CD4-positive, alpha-beta memory T cell (primary cell): Measurements from ENCODE around the gene IGSF3. TPM values are rescaled to one million over a fixed set of nuclear protein-coding genes. Genes with fewer than 3 reads are reported as not detected.
A peak's percentile ranks its signal among the peaks of the same experiment; 100 is the strongest.
"Not testable (repeated sequence)": the region's sequence is repeated elsewhere in the genome, so short reads cannot be mapped to it uniquely, and the experiment has no call there.

Experiments
- CTCF ChIA-PET: fragments of 350-600 bp; sonication (Branson Sonifier 250); formaldehyde crosslinking; loops from one replicate; lab custom pipeline; 2021; ENCODE audit warnings: inconsistent platforms; ENCODE audit not compliant: partially characterized antibody; lab: Charles Lee
- POLR2A ChIA-PET: fragments of 350-600 bp; sonication (Branson Sonifier 250); formaldehyde crosslinking; loops from one replicate; lab custom pipeline; 2021; ENCODE audit not compliant: partially characterized antibody; lab: Charles Lee
- DNase-seq, 5 donors: peaks; one replicate each; pipeline versions ENCODE4 v3.0.0 to v3.0.0-alpha.2; 2020 to 2022; ENCODE audit warnings: mixed read lengths in 1 of 5
- H3K27ac ChIP-seq: one replicate; pipeline ENCODE4 v1.7.0; 2013; ENCODE audit warnings: low read depth, low read length
- H3K27me3 ChIP-seq: 2 replicates; pipeline ENCODE4 v1.7.0; 2013; ENCODE audit warnings: mild to moderate bottlenecking, low read length, moderate library complexity; ENCODE audit not compliant: insufficient read depth
- H3K36me3 ChIP-seq: 2 replicates; pipeline ENCODE4 v1.7.0; 2013; ENCODE audit warnings: mild to moderate bottlenecking, low read length, moderate library complexity; ENCODE audit not compliant: insufficient read depth
- H3K4me1 ChIP-seq: 2 replicates; pipeline ENCODE4 v1.7.0; 2013; ENCODE audit warnings: mild to moderate bottlenecking, low read length, moderate library complexity; ENCODE audit not compliant: insufficient read depth
- H3K4me3 ChIP-seq, 2 donors: one replicate each; pipeline ENCODE4 v1.7.0; 2013; ENCODE audit warnings: low read length in 2 of 2, mild to moderate bottlenecking in 1 of 2
- H3K9me3 ChIP-seq, 2 donors: one replicate each; pipeline ENCODE4 v1.7.0; 2013; ENCODE audit warnings: low read length in 2 of 2, control low read depth in 1 of 2; ENCODE audit not compliant: control insufficient read depth in 1 of 2
- H3K27ac Mint-ChIP-seq, 7 donors: one replicate each; pipeline ENCODE4 v1.8.0; 2020 to 2021; ENCODE audit warnings: mixed read lengths in 7 of 7, mild to moderate bottlenecking in 6 of 7, inconsistent platforms in 3 of 7, moderate library complexity in 3 of 7
- H3K27me3 Mint-ChIP-seq, 2 donors: one replicate each; pipeline ENCODE4 v1.8.0; 2020 to 2021; ENCODE audit warnings: mixed read lengths in 2 of 2
- H3K36me3 Mint-ChIP-seq, 2 donors: one replicate each; pipeline ENCODE4 v1.8.0; 2020 to 2021; ENCODE audit warnings: mixed read lengths in 2 of 2, inconsistent platforms in 1 of 2, mild to moderate bottlenecking in 1 of 2
- H3K4me1 Mint-ChIP-seq, 4 donors: one replicate each; pipeline ENCODE4 v1.8.0; 2020 to 2021; ENCODE audit warnings: mixed read lengths in 4 of 4, mild to moderate bottlenecking in 1 of 4
- H3K4me3 Mint-ChIP-seq, 8 donors: one replicate each; pipeline ENCODE4 v1.8.0; 2020 to 2021; ENCODE audit warnings: mixed read lengths in 8 of 8, mild to moderate bottlenecking in 7 of 8, moderate library complexity in 6 of 8, inconsistent platforms in 3 of 8
- H3K9me3 Mint-ChIP-seq, 8 donors: one replicate each; pipeline ENCODE4 v1.8.0; 2020 to 2021; ENCODE audit warnings: mixed read lengths in 8 of 8, mild to moderate bottlenecking in 5 of 8, inconsistent platforms in 3 of 8, moderate library complexity in 1 of 8
- intact Hi-C: fragments of 100-400 bp; cut with micrococcal nuclease; formaldehyde crosslinking; loops from one replicate; pipeline ENCODE4 v1.15.1; 2023
- polyA plus RNA-seq, 2 donors: library from polyadenylated mRNA; unstranded; fragments of 300-500 nt; fragmentation: Illumina TruSeq; gene quantifications; one replicate each; pipeline ENCODE4 v1.2.3, GENCODE V29; 2021
- total RNA-seq, 2 experiments: library from RNA; stranded (reverse); gene quantifications; one replicate each; pipeline ENCODE4 v1.2.3, GENCODE V29; 2021

Gene IGSF3
- total and polyA plus RNA-seq, 4 experiments from 2014 or later, result 0.06 TPM; not detected in 3

DNA sequence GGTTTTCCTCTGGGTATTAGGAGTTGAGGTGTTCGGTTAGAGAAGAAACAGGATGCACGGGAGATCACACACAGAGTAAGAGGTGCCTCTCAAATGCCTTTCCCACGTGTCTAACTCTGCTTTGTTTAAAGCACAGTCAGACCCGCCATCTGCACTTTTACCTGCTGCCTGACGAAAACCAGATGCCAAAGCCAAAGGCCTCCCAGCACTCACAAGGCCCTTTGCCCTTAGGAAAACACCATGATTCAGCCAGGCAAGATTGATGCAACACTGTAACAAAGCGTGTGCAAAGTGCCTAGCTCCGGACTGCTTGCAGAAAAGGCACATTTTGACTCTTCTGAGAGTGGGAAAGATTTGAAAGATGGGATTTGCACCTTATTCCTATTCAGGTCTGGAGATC lies 19.2 kb downstream of the IGSF3 start:
- H3K27me3 ChIP-seq, H3K36me3 Mint-ChIP-seq, H3K9me3 Mint-ChIP-seq, H3K36me3 ChIP-seq, POLR2A ChIA-PET, CTCF ChIA-PET, H3K4me3 ChIP-seq, H3K4me1 Mint-ChIP-seq, H3K27ac ChIP-seq, H3K4me3 Mint-ChIP-seq, H3K4me1 ChIP-seq, H3K9me3 ChIP-seq, intact Hi-C loops, H3K27ac Mint-ChIP-seq, DNase-seq: not testable (repeated sequence)
- peaks cover 4 to 15% of the 10 kb centered on the region in 2 donors for H3K27me3 Mint-ChIP-seq

DNA sequence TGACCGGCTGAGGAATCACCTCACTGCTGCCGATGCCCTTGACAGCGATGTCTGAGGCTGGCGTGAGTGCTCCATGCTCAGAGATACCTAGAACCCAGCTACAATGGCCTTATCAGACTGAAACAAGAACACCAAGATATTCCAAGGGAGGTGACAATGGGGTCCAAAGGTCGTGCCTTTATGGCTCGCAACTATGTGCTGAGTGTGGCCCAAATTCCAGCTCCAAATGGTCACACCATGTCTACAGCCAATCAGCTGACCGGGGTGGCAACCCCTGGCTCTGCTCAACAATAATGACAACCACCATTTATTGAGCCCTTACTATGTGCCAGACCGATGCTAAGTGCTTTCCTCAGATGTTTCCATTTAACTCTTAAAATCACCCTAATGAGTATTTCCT lies 20.3 kb downstream of the IGSF3 start:
- POLR2A ChIA-PET, intact Hi-C loops, H3K36me3 ChIP-seq, H3K9me3 ChIP-seq, H3K4me1 Mint-ChIP-seq, H3K27ac Mint-ChIP-seq, H3K4me3 Mint-ChIP-seq, H3K36me3 Mint-ChIP-seq, CTCF ChIA-PET, H3K27me3 ChIP-seq, DNase-seq, H3K4me1 ChIP-seq, H3K9me3 Mint-ChIP-seq, H3K4me3 ChIP-seq, H3K27ac ChIP-seq: not testable (repeated sequence)
- H3K27me3 Mint-ChIP-seq, result peaks cover 7 to 19% of the 10 kb centered on the region in 2 donors

DNA sequence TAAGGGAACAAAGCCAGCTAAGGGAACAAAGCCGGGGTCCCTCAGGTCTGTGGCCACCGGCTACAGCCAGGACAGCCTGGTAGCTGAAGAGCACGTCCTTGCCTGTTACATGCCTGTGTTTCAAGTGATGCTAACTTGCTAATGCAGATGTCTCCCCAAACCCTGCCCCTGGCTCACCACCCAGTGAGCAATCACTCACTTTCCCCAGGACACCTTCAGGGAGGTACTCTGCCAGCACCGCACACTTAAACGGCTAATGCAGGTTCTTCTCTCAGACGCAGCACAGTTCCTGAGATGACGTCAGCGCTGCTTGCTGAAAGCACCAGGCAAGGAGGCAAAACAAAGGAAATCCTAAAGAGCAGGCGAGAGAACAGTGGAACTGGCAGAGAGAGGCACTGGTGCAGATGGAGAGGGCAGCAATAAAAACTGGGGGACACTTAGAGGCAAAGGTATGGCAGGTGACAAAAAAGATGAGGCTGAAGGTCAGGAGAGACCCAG lies 20.8 kb downstream of the IGSF3 start:
- H3K4me3 ChIP-seq, intact Hi-C loops, CTCF ChIA-PET, H3K4me1 ChIP-seq, POLR2A ChIA-PET, H3K9me3 ChIP-seq, H3K36me3 ChIP-seq, H3K36me3 Mint-ChIP-seq, H3K4me1 Mint-ChIP-seq, H3K27ac ChIP-seq, H3K27me3 ChIP-seq, H3K9me3 Mint-ChIP-seq, DNase-seq: not testable (repeated sequence)
- Mint-ChIP-seq H3K27ac (peak overlapping the region in 1 of 7 donors; percentile 75), H3K27me3 (peaks cover 7 to 19% of the 10 kb centered on the region in 2 donors), H3K4me3 (peak overlapping the region in 1 of 8 donors; percentile 40)

DNA sequence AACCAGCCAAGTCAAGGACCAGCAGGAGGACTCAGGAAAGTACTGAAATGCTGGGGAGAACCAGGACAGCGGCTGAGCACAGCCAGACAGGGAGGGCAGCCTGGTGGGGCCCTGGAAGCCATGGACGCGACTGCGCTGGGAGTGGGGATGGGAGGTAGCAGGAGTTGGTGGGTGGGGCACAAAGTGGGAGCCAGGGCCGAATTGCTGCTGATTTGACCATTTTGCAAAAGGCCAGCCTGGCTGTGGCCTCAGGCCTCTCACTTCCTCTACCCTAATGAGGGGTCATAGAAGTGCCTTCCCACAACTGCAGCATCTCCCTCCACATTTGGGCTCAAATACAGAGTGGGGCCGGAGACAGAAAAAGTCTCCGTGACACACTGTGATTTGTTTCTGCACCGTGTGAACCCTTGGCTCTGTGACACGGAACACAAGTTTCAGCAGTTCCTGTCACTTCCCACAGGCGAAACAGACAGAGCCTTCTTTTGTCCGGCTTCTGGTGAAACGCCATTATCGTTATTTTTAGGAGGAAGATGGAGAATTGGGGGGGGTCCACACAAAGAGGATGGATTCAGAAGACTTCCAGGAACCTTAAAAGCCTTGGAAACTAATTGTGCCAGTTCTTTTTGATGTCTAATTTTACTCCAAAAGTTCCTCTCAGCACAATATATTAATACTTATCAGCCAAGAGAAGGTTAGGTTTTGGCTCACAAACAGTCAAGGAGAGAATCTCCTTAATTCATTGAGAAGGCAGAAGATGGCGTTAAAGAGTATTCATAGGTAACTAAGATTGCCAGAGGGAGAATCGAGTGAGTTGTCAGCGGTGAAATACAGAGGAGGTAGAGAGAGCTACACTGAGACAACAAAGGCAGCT lies 21.5 kb downstream of the IGSF3 start:
- Mint-ChIP-seq H3K27me3 (peaks cover 9 to 14% of the 10 kb centered on the region in 2 donors), H3K4me3 (peak overlapping the region in 2 of 8 donors; percentile 3 to 48), H3K27ac (peak overlapping the region in 1 of 7 donors; percentile 75)
- CTCF ChIA-PET, H3K9me3 Mint-ChIP-seq, H3K4me1 Mint-ChIP-seq, H3K36me3 ChIP-seq, H3K4me1 ChIP-seq, H3K9me3 ChIP-seq, H3K36me3 Mint-ChIP-seq, POLR2A ChIA-PET, H3K27me3 ChIP-seq, H3K4me3 ChIP-seq, intact Hi-C loops, H3K27ac ChIP-seq, DNase-seq: not testable (repeated sequence)

DNA sequence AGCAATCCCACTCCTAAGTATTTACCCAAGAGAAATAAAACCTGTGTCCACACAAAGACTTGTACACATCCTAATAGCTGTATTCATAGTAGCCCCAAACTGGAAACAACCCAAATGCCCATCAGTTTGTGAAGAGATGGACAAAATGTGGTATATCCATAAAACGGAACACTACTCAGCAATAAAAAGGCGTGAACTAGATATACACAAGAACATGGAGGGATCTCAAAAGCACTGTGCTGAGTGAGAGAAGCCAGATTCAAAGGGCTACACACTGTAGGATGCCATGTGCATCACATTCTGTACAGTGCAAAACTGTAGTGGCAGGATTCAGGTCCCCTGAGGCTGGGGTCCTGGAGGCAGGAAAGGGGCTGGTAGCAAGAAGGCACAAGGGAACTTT lies 22.5 kb downstream of the IGSF3 start:
- H3K27me3 ChIP-seq, CTCF ChIA-PET, H3K4me1 ChIP-seq, H3K4me1 Mint-ChIP-seq, H3K36me3 Mint-ChIP-seq, H3K36me3 ChIP-seq, DNase-seq, H3K4me3 ChIP-seq, intact Hi-C loops, H3K27ac ChIP-seq, H3K27ac Mint-ChIP-seq, POLR2A ChIA-PET, H3K9me3 Mint-ChIP-seq, H3K9me3 ChIP-seq, H3K4me3 Mint-ChIP-seq: not testable (repeated sequence)
- H3K27me3 Mint-ChIP-seq, result peaks cover 12 to 18% of the 10 kb centered on the region in 2 donors

DNA sequence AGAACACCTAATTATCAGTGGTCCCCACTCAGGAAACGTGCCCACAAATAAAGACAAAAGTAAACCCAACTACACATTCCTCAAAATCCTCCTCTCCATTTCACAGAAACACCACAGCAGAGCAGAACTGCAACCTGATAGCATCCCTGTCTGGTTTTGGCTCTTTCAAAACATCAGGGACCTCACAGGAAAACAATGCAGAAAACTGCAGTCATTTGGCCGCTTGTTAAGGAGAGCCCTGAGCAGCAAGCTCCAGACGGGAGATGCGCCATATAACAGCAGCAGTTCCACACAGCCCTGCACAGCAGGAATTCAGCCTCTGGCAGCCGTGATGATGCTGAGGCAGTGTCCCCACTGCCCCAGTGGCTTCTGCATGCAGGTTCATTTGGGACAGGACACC lies 23.4 kb downstream of the IGSF3 start:
- H3K9me3 ChIP-seq, H3K36me3 ChIP-seq, H3K4me3 ChIP-seq, H3K36me3 Mint-ChIP-seq, H3K27ac Mint-ChIP-seq, intact Hi-C loops, H3K27me3 ChIP-seq, H3K4me3 Mint-ChIP-seq, H3K4me1 ChIP-seq, H3K9me3 Mint-ChIP-seq, H3K4me1 Mint-ChIP-seq, H3K27ac ChIP-seq, POLR2A ChIA-PET, DNase-seq, CTCF ChIA-PET: not testable (repeated sequence)
- H3K27me3 Mint-ChIP-seq, result peaks cover 11 to 12% of the 10 kb centered on the region in 2 donors

DNA sequence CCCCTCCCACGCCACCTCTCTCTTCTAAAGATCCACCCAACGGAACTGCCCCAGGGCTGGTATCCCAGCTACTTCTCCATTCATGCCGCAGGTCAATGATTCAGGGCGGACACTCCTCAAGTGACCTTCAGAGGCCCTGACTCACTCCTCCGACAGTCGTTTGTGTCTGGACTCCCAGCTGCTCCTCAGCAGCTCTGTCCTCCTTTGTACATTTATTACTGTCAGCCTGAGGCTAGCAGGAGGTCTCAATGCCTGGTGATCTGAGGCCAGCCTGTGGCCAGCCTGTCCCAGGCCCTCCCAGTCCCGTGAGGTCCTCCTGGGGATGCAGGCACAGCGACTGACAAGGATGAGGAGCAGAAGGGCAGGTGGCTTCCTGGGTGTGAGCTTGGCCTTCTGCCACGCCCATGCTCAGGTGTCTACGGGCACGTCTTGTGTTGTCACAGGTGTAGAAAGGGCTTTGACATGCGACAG lies 24.2 kb downstream of the IGSF3 start:
- H3K9me3 Mint-ChIP-seq, H3K36me3 ChIP-seq, H3K4me1 ChIP-seq, H3K4me1 Mint-ChIP-seq, H3K27ac ChIP-seq, H3K27ac Mint-ChIP-seq, CTCF ChIA-PET, H3K4me3 Mint-ChIP-seq, DNase-seq, H3K36me3 Mint-ChIP-seq, POLR2A ChIA-PET, H3K27me3 ChIP-seq, intact Hi-C loops, H3K4me3 ChIP-seq, H3K9me3 ChIP-seq: not testable (repeated sequence)
- H3K27me3 Mint-ChIP-seq, result peaks cover 11 to 12% of the 10 kb centered on the region in 2 donors
